ENCODE measurements around the gene KAT8.

GRCh38 chr16:31179219-31179746 lies 61.8 kb downstream of the KAT8 start:
- TF ChIP-seq POLR2A (IDR thresholded peaks at IDR 0.05), result no peak
- no peak for TF ChIP-seq CTCF (IDR thresholded peaks at IDR 0.05)
- no peak for TF ChIP-seq POLR2AphosphoS5 (IDR thresholded peaks at IDR 0.05)
- no peak for TF ChIP-seq EP300 (IDR thresholded peaks at IDR 0.05)

Data from stomach (tissue), 4 donors.